ENCODE measurements around the gene UBE2D2. TPM values are rescaled to one million over a fixed set of nuclear protein-coding genes. Genes with fewer than 3 reads are reported as not detected.

Gene UBE2D2
- total and polyA plus RNA-seq, 2 of the 4 experiments (the other 2 are of a cell fraction), result 26.9 to 35.7 TPM

DNA sequence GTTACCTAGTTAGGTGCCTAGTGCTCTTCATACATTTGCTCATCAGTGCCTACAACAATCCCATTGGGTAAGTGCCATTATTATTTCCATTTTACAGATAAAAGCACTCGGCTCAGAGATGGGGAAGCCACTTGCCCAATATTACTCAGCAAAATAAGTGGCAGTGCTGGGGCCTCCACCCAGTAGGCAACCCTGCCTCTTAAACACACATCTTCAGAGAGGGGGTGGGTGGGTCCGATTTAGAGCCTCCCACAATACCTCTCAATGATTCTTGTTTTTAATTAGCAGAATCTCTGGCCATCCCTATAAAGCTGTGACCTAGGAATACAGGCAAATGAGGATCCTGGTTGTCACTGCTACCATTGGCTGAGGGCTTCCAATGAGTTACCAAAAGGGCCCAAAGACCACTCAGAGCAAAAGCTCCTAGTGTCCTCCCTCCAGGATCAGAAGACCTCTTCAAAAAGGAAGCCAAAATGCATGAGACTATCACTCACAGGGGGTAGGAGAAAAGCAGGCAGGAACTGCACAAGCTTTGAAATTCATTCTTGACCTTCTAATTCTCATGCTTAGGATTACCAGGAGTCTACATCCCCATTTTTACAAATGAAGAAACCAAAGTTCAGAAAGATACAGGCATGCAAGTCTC, 36.1 kb upstream of the UBE2D2 start:
- H3K36me3 ChIP-seq (ENCODE audit: control insufficient read depth, insufficient read depth, low read length), result no peaks in the 10 kb centered on the region
- H3K14ac ChIP-seq (replicated peaks; ENCODE audit: low read depth, low read length), result no peak overlapping the region
- no peak overlapping the region for H4K8ac ChIP-seq (ENCODE audit: low read depth in 2 of 2, low read length in 2 of 2)
- no peak overlapping the region for H3K9ac ChIP-seq (ENCODE audit: low read depth, low read length)
- intact Hi-C loops (cut with micrococcal nuclease) (no loop called here), dilution Hi-C loops (cut with HindIII; ENCODE audit: low sequenced_read_pairs, unreplicated experiment) (loop anchor here (25.0 kb wide), 1 partner anchor 113 kb away; the partner anchor contains the start of gene SPATA24), in situ Hi-C loops (cut with MboI; ENCODE audit: low sequenced_read_pairs) (no loop called here)
- ChIA-PET CTCF (no interaction called here), POLR2A (ENCODE audit: unreplicated experiment) (no interaction called here)
- no peak overlapping the region for H3K4me3 ChIP-seq (ENCODE audit: insufficient read depth, low read depth, low read length)
- no TSS peak for BruUV-seq (replicated peaks)
- no peaks in the 10 kb centered on the region for H4K20me1 ChIP-seq (ENCODE audit: insufficient read depth, low read length)
- ATAC-seq (ENCODE audit: low read depth), result no peak
- no peaks in the 10 kb centered on the region for H3K4me1 ChIP-seq (ENCODE audit: control insufficient read depth, insufficient read depth, low read length)
- TF ChIP-seq RAD21 (IDR thresholded peaks at IDR 0.05; ENCODE audit: low read length) (no peak), NFE2L2 (IDR thresholded peaks at IDR 0.05; ENCODE audit: low read depth, low read length) (no peak), CHD1 (IDR thresholded peaks at IDR 0.05; ENCODE audit: low read depth, low read length) (no peak), RFX5 (IDR thresholded peaks at IDR 0.05; ENCODE audit: low read depth, low read length) (no peak), FOS (IDR thresholded peaks at IDR 0.05; ENCODE audit: low read depth, low read length) (no peak), MAFK (IDR thresholded peaks at IDR 0.05; ENCODE audit: low read depth, low read length) (no peak), CEBPB (IDR thresholded peaks at IDR 0.05; ENCODE audit: low read depth, low read length) (no peak), RCOR1 (IDR thresholded peaks at IDR 0.05; ENCODE audit: insufficient replicate concordance, low read length) (no peak), BHLHE40 (IDR thresholded peaks at IDR 0.05; ENCODE audit: low read depth, low read length) (no peak), MAZ (IDR thresholded peaks at IDR 0.05; ENCODE audit: borderline replicate concordance, low read depth, low read length) (no peak), POLR2A (IDR thresholded peaks at IDR 0.05; ENCODE audit: low read depth, low read length) (no peak), MXI1 (IDR thresholded peaks at IDR 0.05; ENCODE audit: borderline replicate concordance, low read depth, low read length) (no peak), SMC3 (IDR thresholded peaks at IDR 0.05; ENCODE audit: low read depth, low read length) (no peak)
- TF ChIP-seq, protein P1, sequence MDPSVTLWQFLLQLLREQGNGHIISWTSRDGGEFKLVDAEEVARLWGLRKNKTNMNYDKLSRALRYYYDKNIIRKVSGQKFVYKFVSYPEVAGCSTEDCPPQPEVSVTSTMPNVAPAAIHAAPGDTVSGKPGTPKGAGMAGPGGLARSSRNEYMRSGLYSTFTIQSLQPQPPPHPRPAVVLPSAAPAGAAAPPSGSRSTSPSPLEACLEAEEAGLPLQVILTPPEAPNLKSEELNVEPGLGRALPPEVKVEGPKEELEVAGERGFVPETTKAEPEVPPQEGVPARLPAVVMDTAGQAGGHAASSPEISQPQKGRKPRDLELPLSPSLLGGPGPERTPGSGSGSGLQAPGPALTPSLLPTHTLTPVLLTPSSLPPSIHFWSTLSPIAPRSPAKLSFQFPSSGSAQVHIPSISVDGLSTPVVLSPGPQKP (IDR thresholded peaks at IDR 0.05; ENCODE audit: borderline replicate concordance, low read depth, low read length), result no peak
- TF ChIP-seq, protein P2, sequence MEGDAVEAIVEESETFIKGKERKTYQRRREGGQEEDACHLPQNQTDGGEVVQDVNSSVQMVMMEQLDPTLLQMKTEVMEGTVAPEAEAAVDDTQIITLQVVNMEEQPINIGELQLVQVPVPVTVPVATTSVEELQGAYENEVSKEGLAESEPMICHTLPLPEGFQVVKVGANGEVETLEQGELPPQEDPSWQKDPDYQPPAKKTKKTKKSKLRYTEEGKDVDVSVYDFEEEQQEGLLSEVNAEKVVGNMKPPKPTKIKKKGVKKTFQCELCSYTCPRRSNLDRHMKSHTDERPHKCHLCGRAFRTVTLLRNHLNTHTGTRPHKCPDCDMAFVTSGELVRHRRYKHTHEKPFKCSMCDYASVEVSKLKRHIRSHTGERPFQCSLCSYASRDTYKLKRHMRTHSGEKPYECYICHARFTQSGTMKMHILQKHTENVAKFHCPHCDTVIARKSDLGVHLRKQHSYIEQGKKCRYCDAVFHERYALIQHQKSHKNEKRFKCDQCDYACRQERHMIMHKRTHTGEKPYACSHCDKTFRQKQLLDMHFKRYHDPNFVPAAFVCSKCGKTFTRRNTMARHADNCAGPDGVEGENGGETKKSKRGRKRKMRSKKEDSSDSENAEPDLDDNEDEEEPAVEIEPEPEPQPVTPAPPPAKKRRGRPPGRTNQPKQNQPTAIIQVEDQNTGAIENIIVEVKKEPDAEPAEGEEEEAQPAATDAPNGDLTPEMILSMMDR (conservative IDR thresholded peaks at IDR 0.05; ENCODE audit: low read depth, low read length), result no peak
- TF ChIP-seq, protein P3, sequence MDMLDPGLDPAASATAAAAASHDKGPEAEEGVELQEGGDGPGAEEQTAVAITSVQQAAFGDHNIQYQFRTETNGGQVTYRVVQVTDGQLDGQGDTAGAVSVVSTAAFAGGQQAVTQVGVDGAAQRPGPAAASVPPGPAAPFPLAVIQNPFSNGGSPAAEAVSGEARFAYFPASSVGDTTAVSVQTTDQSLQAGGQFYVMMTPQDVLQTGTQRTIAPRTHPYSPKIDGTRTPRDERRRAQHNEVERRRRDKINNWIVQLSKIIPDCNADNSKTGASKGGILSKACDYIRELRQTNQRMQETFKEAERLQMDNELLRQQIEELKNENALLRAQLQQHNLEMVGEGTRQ (IDR thresholded peaks at IDR 0.05; ENCODE audit: low read depth, low read length), result no peak
- H2BK20ac ChIP-seq (ENCODE audit: low read depth, low read length), result no peak overlapping the region
- H3K18ac ChIP-seq (ENCODE audit: low read depth, low read length), result no peak overlapping the region
- no peak overlapping the region for H3K4me2 ChIP-seq (ENCODE audit: low read depth, low read length)
- H2BK120ac ChIP-seq (ENCODE audit: low read depth, low read length), result no peak overlapping the region
- H4K91ac ChIP-seq (ENCODE audit: insufficient read depth, low read depth, low read length), result no peak overlapping the region
- no peaks in the 10 kb centered on the region; the same call in 1 of the 2 replicates for H3K27me3 ChIP-seq (ENCODE audit: control insufficient read depth, insufficient read depth, low read length)
- no peaks in the 10 kb centered on the region for H3K9me3 ChIP-seq (ENCODE audit: control insufficient read depth, insufficient read depth, low read length)
- H2AFZ ChIP-seq (replicated peaks; ENCODE audit: low read length, poor library complexity), result no peak overlapping the region
- H3K27ac ChIP-seq (ENCODE audit: insufficient read depth, low read length), result no peak overlapping the region
- no peak overlapping the region for H4K5ac ChIP-seq (ENCODE audit: low read depth, low read length)
- H2BK5ac ChIP-seq (ENCODE audit: low read depth, low read length, poor library complexity, severe bottlenecking), result no peak overlapping the region
- DNase-seq, result no peak
- H2AK5ac ChIP-seq (ENCODE audit: low read depth, low read length), result no peak overlapping the region
- H3K9me1 ChIP-seq (ENCODE audit: insufficient read depth, low read length), result no peaks in the 10 kb centered on the region
- no peak overlapping the region for H3K23ac ChIP-seq (ENCODE audit: low read depth, low read length)
- H2AK9ac ChIP-seq (replicated peaks; ENCODE audit: low read depth, low read length, poor library complexity), result no peak overlapping the region
- H3K79me1 ChIP-seq (ENCODE audit: low read depth in 1 of 2, low read length in 2 of 2), result no peaks in the 10 kb centered on the region
- H2BK15ac ChIP-seq (ENCODE audit: low read depth, low read length), result no peak overlapping the region
- no peak overlapping the region for H3K56ac ChIP-seq (ENCODE audit: extremely low read depth, insufficient read depth, low read length)
- H3K4ac ChIP-seq (ENCODE audit: low read depth, low read length), result no peak overlapping the region
- no CpG with 5 or more reads among the region's 2 CpGs for WGBS, 2 experiments (ENCODE audit: extremely low coverage in 2 of 2, insufficient read length in 1 of 2)
